GM12891 (cell line): ENCODE data around the gene MTFMT.
"Not testable (repeated sequence)": the region's sequence is repeated elsewhere in the genome, so short reads cannot be mapped to it uniquely, and the experiment has no call there.

Experiments used
- DNase-seq: peaks from one replicate; pipeline ENCODE4 v3.0.0; 2011; ENCODE audit warnings: low spot score; ENCODE audit not compliant: insufficient read length
- FAIRE-seq: peaks from 2 replicates; lab custom pipeline; 2011; peaks lifted over from hg19 to GRCh38; lab: Jason Lieb, UNC
- PAX5 ChIP-seq: IDR thresholded peaks from 2 replicates; pipeline ENCODE4 v1.6.1; 2011; ENCODE audit warnings: low read length, moderate library complexity, mild to moderate bottlenecking; ENCODE audit not compliant: insufficient read depth, severe bottlenecking
- POLR2A ChIP-seq: IDR thresholded peaks from 2 replicates; pipeline ENCODE4 v1.6.1; 2011; ENCODE audit warnings: low read depth, low read length, control low read depth
- POLR2AphosphoS5 ChIP-seq: IDR thresholded peaks from 2 replicates; pipeline ENCODE4 v1.6.1; 2011; ENCODE audit warnings: low read depth, low read length, control low read depth
- POU2F2 ChIP-seq: IDR thresholded peaks from 2 replicates; pipeline ENCODE4 v1.6.1; 2011; ENCODE audit warnings: low read depth, mild to moderate bottlenecking, control low read depth, low read length, moderate library complexity
- SPI1 ChIP-seq: IDR thresholded peaks from 2 replicates; pipeline ENCODE4 v1.6.1; 2011; ENCODE audit warnings: low read depth, low read length, control low read depth
- TAF1 ChIP-seq: IDR thresholded peaks from 2 replicates; pipeline ENCODE4 v1.6.1; 2011; ENCODE audit warnings: low read depth, low read length, control low read depth

Gene MTFMT

GRCh38 chr15:65026756-65027155, 2.7 kb downstream of the MTFMT start:
- FAIRE-seq = no peak
- no peak for TF ChIP-seq POLR2AphosphoS5
- no peak for TF ChIP-seq POU2F2
- no peak for TF ChIP-seq PAX5
- no peak for TF ChIP-seq TAF1
- TF ChIP-seq POLR2A = no peak
- TF ChIP-seq SPI1 = no peak

DNA sequence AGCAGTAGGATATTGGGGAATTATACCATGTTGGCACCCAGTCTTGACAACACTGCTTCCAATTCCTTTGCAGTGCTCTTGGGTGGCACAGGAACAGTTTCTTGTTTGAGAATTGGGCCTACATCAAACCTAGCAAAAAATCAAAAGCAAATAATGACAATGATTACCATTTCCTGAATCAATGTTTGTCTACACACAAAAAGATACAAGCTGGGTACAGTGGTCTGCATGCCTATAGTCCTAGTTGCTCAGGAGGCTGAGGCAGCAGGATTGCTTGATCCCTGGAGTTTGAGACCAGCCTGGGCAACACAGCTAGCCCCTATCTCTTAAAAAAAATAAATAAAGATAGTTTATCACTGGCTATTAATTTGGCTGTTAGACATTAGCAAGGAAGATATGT, 8.0 kb downstream of the MTFMT start:
- DNase-seq (no peak), FAIRE-seq (no peak)
- TF ChIP-seq PAX5 (no peak), POU2F2 (no peak), SPI1 (no peak), TAF1 (no peak), POLR2A (no peak), POLR2AphosphoS5 (no peak)

More at GRCh38 chr15:65026756-65027155, 2.7 kb downstream of the MTFMT start:
- DNase-seq = no peak

DNA sequence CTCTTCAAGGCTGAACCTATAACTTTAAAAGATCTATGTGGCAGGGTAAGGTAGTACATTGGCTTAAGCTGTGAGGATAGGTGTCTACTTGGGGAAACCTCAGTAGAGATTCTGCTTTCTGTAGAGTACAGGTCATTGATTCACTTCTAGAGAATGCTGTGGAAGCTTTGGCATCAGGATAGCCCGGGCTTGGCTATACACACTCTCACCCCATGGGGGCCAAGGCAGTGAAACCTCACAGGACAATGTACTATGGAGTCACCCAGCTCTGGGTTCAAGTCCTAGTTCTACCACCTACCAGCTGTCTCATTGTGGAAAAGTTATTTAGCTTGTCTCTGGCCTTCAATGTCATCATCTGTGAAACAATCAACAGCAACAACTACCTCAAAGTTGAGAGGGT, 9.0 kb downstream of the MTFMT start:
- DNase-seq (no peak), FAIRE-seq (peak; percentile 71)
- TF ChIP-seq SPI1 (no peak), TAF1 (no peak), PAX5 (no peak), POLR2AphosphoS5 (no peak), POU2F2 (no peak), POLR2A (no peak)

DNA sequence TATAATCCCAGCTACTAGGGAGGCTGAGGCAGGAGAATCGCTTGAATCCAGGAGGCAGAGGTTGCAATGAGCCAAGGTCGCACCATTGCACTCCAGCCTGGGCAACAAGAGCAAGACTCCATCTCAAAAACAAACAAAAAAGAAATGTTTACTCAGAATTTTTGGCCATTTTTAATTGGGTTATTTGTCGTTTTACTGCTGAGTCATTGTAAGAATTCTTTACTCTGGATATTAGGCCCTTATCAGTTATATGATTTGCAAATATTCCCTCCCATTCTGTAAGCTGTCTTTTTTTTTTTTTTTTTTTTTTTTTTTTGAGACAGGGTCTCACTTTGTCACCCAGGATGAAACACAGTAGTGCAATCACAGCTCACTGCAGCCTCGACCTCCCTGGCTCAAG, 18.2 kb downstream of the MTFMT start:
- DNase-seq, FAIRE-seq: not testable (repeated sequence)

GRCh38 chr15:65008983-65009382, 20.5 kb downstream of the MTFMT start:
- TF ChIP-seq POLR2AphosphoS5 (no peak), POLR2A (no peak), PAX5 (no peak), POU2F2 (no peak), TAF1 (no peak), SPI1 (no peak)
- peak; percentile 9 for FAIRE-seq
- no peak for DNase-seq

- DNase-seq = no peak
- no peak for FAIRE-seq
- TF ChIP-seq POLR2AphosphoS5 (no peak), TAF1 (no peak), POLR2A (no peak), PAX5 (no peak), SPI1 (no peak), POU2F2 (no peak)
Observed at GRCh38 chr15:65006876-65007275, 22.6 kb downstream of the MTFMT start.

GRCh38 chr15:65004993-65005392, 24.4 kb downstream of the MTFMT start:
- FAIRE-seq = no peak
- TF ChIP-seq TAF1 (no peak), POLR2A (no peak), POLR2AphosphoS5 (no peak), SPI1 (no peak), PAX5 (no peak), POU2F2 (no peak)
- DNase-seq = no peak

GRCh38 chr15:64997745-64998375, 31.6 kb downstream of the MTFMT start:
- DNase-seq = no peak
- FAIRE-seq = no peak
- TF ChIP-seq SPI1 = no peak
- no peak for TF ChIP-seq PAX5
- TF ChIP-seq POLR2AphosphoS5 = no peak
- TF ChIP-seq TAF1 = no peak
- no peak for TF ChIP-seq POLR2A
- no peak for TF ChIP-seq POU2F2

GRCh38 chr15:64997066-64997465, 32.4 kb downstream of the MTFMT start:
- DNase-seq (no peak), FAIRE-seq (no peak)
- TF ChIP-seq POU2F2 (no peak), SPI1 (no peak), POLR2AphosphoS5 (no peak), POLR2A (no peak), TAF1 (no peak), PAX5 (no peak)

GRCh38 chr15:64993290-64993689, 36.1 kb downstream of the MTFMT start:
- no peak for DNase-seq
- TF ChIP-seq POLR2A (no peak), SPI1 (no peak), PAX5 (no peak), POU2F2 (no peak), POLR2AphosphoS5 (no peak), TAF1 (no peak)
- no peak for FAIRE-seq
